K562 (cell line): ENCODE data around the gene GPR37L1. TPM values are rescaled to one million over a fixed set of nuclear protein-coding genes. Genes with fewer than 3 reads are reported as not detected.

Experiments used
- ATAC-seq: fragments of 200-7000 bp; cut with Tn5 transposase; 3 replicates; pipeline ENCODE4 v1.9.1; 2020; ENCODE audit warnings: moderate library complexity
- BruUV-seq: library from RNA; stranded (reverse); fragments of 400-500 nt; replicated peaks from 2 replicates; lab custom pipeline; 2021; lab: Mats Ljungman, UMichigan
- CTCF ChIA-PET: fragments of 300-600 bp; formaldehyde crosslinking; extraction: SDS; loops from one replicate; lab custom pipeline; 2021; ENCODE audit warnings: low intra/inter-chr PET ratio; lab: Yijun Ruan, JAX
- POLR2A ChIA-PET: fragments of 300-600, 350-650 bp; sonication (Branson Sonifier 250); formaldehyde crosslinking; extraction: SDS; loops from one replicate; lab custom pipeline; 2021; ENCODE audit warnings: antibody characterized with exemption, inconsistent platforms; lab: Yijun Ruan, JAX
- DNase-seq, 4 experiments: peaks; one replicate each; pipeline versions ENCODE4 v3.0.0 to v3.0.0-alpha.2; 2011 to 2018; ENCODE audit warnings: low spot score in 3 of 4, mixed read lengths in 3 of 4; ENCODE audit errors: extremely low read depth in 1 of 4
- FAIRE-seq: peaks from 2 replicates; lab custom pipeline; 2011; peaks lifted over from hg19 to GRCh38; lab: Jason Lieb, UNC
- H2AFZ ChIP-seq: 2 replicates; pipeline ENCODE4 v1.6.0; 2011; ENCODE audit warnings: low read depth, low read length, control low read depth, inconsistent platforms
- H3K27ac ChIP-seq: fragments of 200-600 bp; 3 replicates; pipeline ENCODE4 v1.8.0; 2011; ENCODE audit warnings: low read depth, mild to moderate bottlenecking, control low read depth, inconsistent platforms, low read length, moderate library complexity, mixed read lengths; ENCODE audit errors: extremely low read depth
- H3K27me3 ChIP-seq, 2 experiments: fragments of 300-600 bp in 1 of 2; 2 replicates in 1 of 2; 3 replicates in 1 of 2; pipeline versions ENCODE4 v1.6.0 to v1.8.0; 2011; ENCODE audit warnings: inconsistent platforms in 2 of 2, low read length in 2 of 2, mild to moderate bottlenecking in 1 of 2, mixed read lengths in 1 of 2, moderate library complexity in 1 of 2; ENCODE audit not compliant: control insufficient read depth in 2 of 2, insufficient read depth in 2 of 2
- H3K36me3 ChIP-seq: fragments of 300-600 bp; 3 replicates; pipeline ENCODE4 v1.8.0; 2011; ENCODE audit warnings: mild to moderate bottlenecking, low read length, inconsistent platforms; ENCODE audit not compliant: control insufficient read depth, insufficient read depth
- H3K4me1 ChIP-seq, 2 experiments: fragments of 200-600 bp in 1 of 2; replicated peaks in 1 of 2; 2 replicates in 1 of 2; 3 replicates in 1 of 2; pipeline versions ENCODE4 v1.5.1 to v1.8.0; 2011; ENCODE audit warnings: inconsistent platforms in 2 of 2, low read length in 2 of 2, mild to moderate bottlenecking in 1 of 2, mixed read lengths in 1 of 2, moderate library complexity in 1 of 2; ENCODE audit not compliant: control insufficient read depth in 2 of 2, insufficient read depth in 2 of 2
- H3K4me2 ChIP-seq: 2 replicates; pipeline ENCODE4 v1.6.1; 2011; ENCODE audit warnings: low read length, control low read depth, inconsistent platforms, mixed read lengths; ENCODE audit not compliant: insufficient read depth
- H3K4me3 ChIP-seq: fragments of 200-600 bp; sonication (generic), shearing (Covaris generic); 2 replicates; pipeline ENCODE4 v1.5.1; 2016; ENCODE audit warnings: control low read depth, inconsistent platforms
- H3K79me2 ChIP-seq: fragments of 200-600 bp; 3 replicates; pipeline ENCODE4 v1.8.0; 2011; ENCODE audit warnings: low read length, inconsistent platforms; ENCODE audit not compliant: control insufficient read depth, insufficient read depth
- H3K9ac ChIP-seq, 2 experiments: 2 replicates each; pipeline versions ENCODE4 v1.6.0 to v1.6.1; 2011; ENCODE audit warnings: low read depth in 2 of 2, low read length in 2 of 2, control low read depth in 1 of 2, inconsistent platforms in 1 of 2, mild to moderate bottlenecking in 1 of 2, mixed read lengths in 1 of 2; ENCODE audit not compliant: insufficient read depth in 1 of 2
- H3K9me1 ChIP-seq: one replicate; pipeline ENCODE4 v1.6.0; 2011; ENCODE audit warnings: inconsistent platforms, mild to moderate bottlenecking, low read length, moderate library complexity; ENCODE audit not compliant: control insufficient read depth, insufficient read depth
- H3K9me3 ChIP-seq: replicated peaks from 2 replicates; pipeline ENCODE4 v1.5.1; 2011; ENCODE audit warnings: low read depth, low read length, inconsistent platforms; ENCODE audit not compliant: control insufficient read depth, insufficient read depth
- H4K20me1 ChIP-seq: replicated peaks from 2 replicates; pipeline ENCODE4 v1.6.1; 2011; ENCODE audit warnings: low read length, inconsistent platforms, mixed read lengths; ENCODE audit not compliant: control insufficient read depth, insufficient read depth
- ATF1 ChIP-seq, 2 experiments: fragments of 450-650 bp in 1 of 2; IDR thresholded peaks; 2 replicates each; pipeline ENCODE4 v1.6.1; 2016; ENCODE audit warnings: missing compliant biosample characterization in 1 of 2, missing genetic modification characterization in 1 of 2
- FOXP1 ChIP-seq: sonication (generic); formaldehyde crosslinking; IDR thresholded peaks from 2 replicates; pipeline ENCODE4 v1.8.0; 2022; ENCODE audit warnings: mild to moderate bottlenecking, missing genetic modification reagents
- GTF2E2 ChIP-seq: fragments of 200-800 bp; sonication (Bioruptor generic); IDR thresholded peaks from 2 replicates; pipeline ENCODE4 v1.6.1; 2016; ENCODE audit warnings: missing genetic modification characterization, missing compliant biosample characterization
- MAFK ChIP-seq: IDR thresholded peaks from 2 replicates; pipeline ENCODE4 v1.6.1; 2011; ENCODE audit warnings: low read length, improper control_type of control experiment
- MAZ ChIP-seq, 2 experiments: fragments of 450-650 bp in 1 of 2; sonication (generic) in 1 of 2; formaldehyde crosslinking; IDR thresholded peaks in 1 of 2; conservative IDR thresholded peaks in 1 of 2; 2 replicates each; pipeline versions ENCODE4 v1.4.0 to v1.5.0; 2020; ENCODE audit warnings: mild to moderate bottlenecking in 1 of 2, missing genetic modification reagents in 1 of 2
- MBD2 ChIP-seq: sonication (generic); IDR thresholded peaks from 2 replicates; pipeline ENCODE4 v1.6.1; 2016; ENCODE audit warnings: low read depth, borderline replicate concordance
- RBFOX2 ChIP-seq: fragments of 200-400 bp; formaldehyde crosslinking; IDR thresholded peaks from 2 replicates; pipeline ENCODE4 v1.6.1; 2017; ENCODE audit warnings: low read depth, mild to moderate bottlenecking, low read length, moderate library complexity
- SUPT5H ChIP-seq: fragments of 450-650 bp; IDR thresholded peaks from 2 replicates; pipeline ENCODE4 v1.6.1; 2016
- XRCC3 ChIP-seq: fragments of 450-650 bp; IDR thresholded peaks from 2 replicates; pipeline ENCODE4 v1.6.1; 2017; ENCODE audit warnings: mild to moderate bottlenecking, moderate library complexity
- ZNF140 ChIP-seq: fragments of 250-450 bp; sonication (Bioruptor Pico); IDR thresholded peaks from 2 replicates; pipeline ENCODE4 v1.8.0; 2021; ENCODE audit warnings: moderate library complexity, mild to moderate bottlenecking, inconsistent platforms
- ZNF175 ChIP-seq: fragments of 200-800 bp; sonication (Bioruptor generic); IDR thresholded peaks from 2 replicates; pipeline ENCODE4 v1.6.1; 2016; ENCODE audit warnings: low read depth, mild to moderate bottlenecking, missing genetic modification characterization, missing compliant biosample characterization
- ZNF518B ChIP-seq: fragments of 250-450 bp; sonication (Bioruptor Pico); IDR thresholded peaks from 2 replicates; pipeline ENCODE4 v1.5.0; 2021; ENCODE audit warnings: mild to moderate bottlenecking, moderate library complexity
- WGBS: fragments of 100-300 bp; shearing (Covaris generic); methylation state at CpG from one replicate; pipeline ENCODE4 v1.1.6; 2016; ENCODE audit warnings: low coverage, mixed read lengths; ENCODE audit not compliant: insufficient coverage; ENCODE audit errors: missing lambda C conversion rate; 5-methylcytosine and 5-hydroxymethylcytosine counted together
- in situ Hi-C: fragments of 300-500 bp; cut with MboI; formaldehyde crosslinking; loops from 4 replicates; pipeline ENCODE4 v1.15.0; 2018; ENCODE audit warnings: inconsistent platforms, mixed read lengths
- intact Hi-C: fragments of 100-400 bp; cut with micrococcal nuclease; formaldehyde crosslinking; loops from 2 replicates; pipeline ENCODE4 v1.14.2; 2022
- polyA plus RNA-seq, 8 experiments: library from polyadenylated mRNA; depleted of rRNA in 4 of 8; stranded (reverse) in 5 of 8; unstranded in 3 of 8; fragments of >200 nt; fragmentation: Nextera tagmentation in 2 of 8; fragmentation: Illumina TruSeq in 1 of 8; extraction: Ambion mirVana in 2 of 8; extraction: Trizol in 1 of 8; gene quantifications; 2 replicates each; pipeline versions ENCODE4 v1.2.1 to v1.2.3, GENCODE V29; 2011 to 2014; ENCODE audit warnings: inconsistent platforms in 1 of 8, missing spikeins in 1 of 8
- total RNA-seq, 7 experiments: library from RNA; depleted of rRNA in 6 of 7; stranded (reverse); fragments of >200 nt in 6 of 7; fragmentation: Illumina TruSeq in 2 of 7; extraction: Trizol in 2 of 7; gene quantifications; 2 replicates each; pipeline versions ENCODE4 v1.2.1 to v1.2.3, GENCODE V29; 2011 to 2021; ENCODE audit warnings: low replicate concordance in 1 of 7
- TF ChIP-seq, protein P1 (sequence below): fragments of 250-450 bp; sonication (Bioruptor Pico); IDR thresholded peaks from 2 replicates; pipeline ENCODE4 v1.5.0; 2021; ENCODE audit warnings: mild to moderate bottlenecking, borderline replicate concordance

Gene GPR37L1
- total and polyA plus RNA-seq, 9 of the 15 experiments (the other 6 are each of a cell fraction or from before 2014, with no cell fraction given) = not detected

- H3K4me1 ChIP-seq = peaks cover 0 to 26% of the 10 kb centered on the region in 2 experiments; a peak in 2 of 5 replicates
- no peak overlapping the region for H3K4me2 ChIP-seq
- ATAC-seq = no peak
- peak overlapping the region in 1 of 2 experiments; percentile 23; a peak in 1 of 4 replicates for H3K9ac ChIP-seq
- H2AFZ ChIP-seq = no peak overlapping the region
- peaks cover 7% of the 10 kb centered on the region for H4K20me1 ChIP-seq
- no peak for FAIRE-seq
- no TSS peak for BruUV-seq
- no peak for DNase-seq
- H3K36me3 ChIP-seq = peaks cover 33% of the 10 kb centered on the region; the same call in 2 of the 3 replicates
- intact Hi-C loops = no loop called here
- no peaks in the 10 kb centered on the region for H3K9me3 ChIP-seq
- H3K79me2 ChIP-seq = no peaks in the 10 kb centered on the region
- H3K27ac ChIP-seq = no peak overlapping the region
- in situ Hi-C loops = no loop called here
- ChIA-PET CTCF (no interaction called here), POLR2A (interaction anchor here (0.6 to 2.1 kb wide), 9 partner anchors 11 to 295 kb away, joined by 3 to 9 read pairs (median 4); no protein-coding TSS in a partner anchor)
- 60% methylated on average over 11 of the region's 12 CpGs for WGBS
- peaks cover 3 to 15% of the 10 kb centered on the region in 2 experiments; a peak in 4 of 5 replicates for H3K27me3 ChIP-seq
- H3K4me3 ChIP-seq = no peak overlapping the region
- no peaks in the 10 kb centered on the region for H3K9me1 ChIP-seq
- no peak for TF ChIP-seq MAZ (CRISPR knock-in tag; conservative IDR thresholded peaks at IDR 0.05 in 1 of 2, IDR thresholded peaks at IDR 0.05 in 1 of 2)
- 0 out of 2 replicates have a peak, but pooled peaks have one; percentile 10 for TF ChIP-seq FOXP1
- peak; percentile 39; the same call in 1 of the 2 replicates for TF ChIP-seq SUPT5H
- TF ChIP-seq ZNF175 (CRISPR knock-in tag) = no peak
- TF ChIP-seq, protein P1, sequence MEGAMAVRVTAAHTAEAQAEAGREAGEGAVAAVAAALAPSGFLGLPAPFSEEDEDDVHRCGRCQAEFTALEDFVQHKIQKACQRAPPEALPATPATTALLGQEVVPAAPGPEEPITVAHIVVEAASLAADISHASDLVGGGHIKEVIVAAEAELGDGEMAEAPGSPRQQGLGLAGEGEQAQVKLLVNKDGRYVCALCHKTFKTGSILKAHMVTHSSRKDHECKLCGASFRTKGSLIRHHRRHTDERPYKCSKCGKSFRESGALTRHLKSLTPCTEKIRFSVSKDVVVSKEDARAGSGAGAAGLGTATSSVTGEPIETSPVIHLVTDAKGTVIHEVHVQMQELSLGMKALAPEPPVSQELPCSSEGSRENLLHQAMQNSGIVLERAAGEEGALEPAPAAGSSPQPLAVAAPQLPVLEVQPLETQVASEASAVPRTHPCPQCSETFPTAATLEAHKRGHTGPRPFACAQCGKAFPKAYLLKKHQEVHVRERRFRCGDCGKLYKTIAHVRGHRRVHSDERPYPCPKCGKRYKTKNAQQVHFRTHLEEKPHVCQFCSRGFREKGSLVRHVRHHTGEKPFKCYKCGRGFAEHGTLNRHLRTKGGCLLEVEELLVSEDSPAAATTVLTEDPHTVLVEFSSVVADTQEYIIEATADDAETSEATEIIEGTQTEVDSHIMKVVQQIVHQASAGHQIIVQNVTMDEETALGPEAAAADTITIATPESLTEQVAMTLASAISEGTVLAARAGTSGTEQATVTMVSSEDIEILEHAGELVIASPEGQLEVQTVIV (CRISPR knock-in tag) = no peak
- no peak for TF ChIP-seq GTF2E2 (tag)
- no peak for TF ChIP-seq ZNF518B (CRISPR knock-in tag)
- no peak for TF ChIP-seq ZNF140 (CRISPR knock-in tag)
- TF ChIP-seq XRCC3 = no peak
- TF ChIP-seq RBFOX2 = no peak
- no peak for TF ChIP-seq MAFK
- no peak for TF ChIP-seq ATF1 (CRISPR knock-in tag; IDR thresholded peaks at IDR 0.05)
- TF ChIP-seq ATF1 (tag; IDR thresholded peaks at IDR 0.05) = no peak
- TF ChIP-seq MBD2 = no peak
Observed at GRCh38 chr1:202131956-202132821, 9.5 kb downstream of the GPR37L1 start.
